H1 (cell line): ENCODE data around the gene SPN.
A peak's percentile ranks its signal among the peaks of the same experiment; 100 is the strongest.
"Not testable (repeated sequence)": the region's sequence is repeated elsewhere in the genome, so short reads cannot be mapped to it uniquely, and the experiment has no call there.

Experiments used
- CBX5 ChIP-seq: fragments of 300-800, 300-1000 bp; sonication (generic); IDR thresholded peaks from 2 replicates; pipeline ENCODE4 v1.7.1; 2016; ENCODE audit warnings: antibody characterized with exemption, low read length, low read depth
- CREB1 ChIP-seq: IDR thresholded peaks from 2 replicates; pipeline ENCODE4 v1.6.1; 2012; ENCODE audit warnings: inconsistent platforms
- CTCF ChIP-seq, 3 experiments: IDR thresholded peaks; 1 replicate in 2 of 3; 2 replicates in 1 of 3; pipeline versions ENCODE4 v1.5.1 to v1.6.1; 2011; ENCODE audit warnings: low read length in 3 of 3, mild to moderate bottlenecking in 3 of 3, inconsistent platforms in 2 of 3, low read depth in 1 of 3, moderate library complexity in 1 of 3; ENCODE audit not compliant: insufficient read depth in 1 of 3; ENCODE audit errors: control extremely low read depth in 1 of 3
- E2F6 ChIP-seq: IDR thresholded peaks from 2 replicates; pipeline ENCODE4 v1.6.1; 2012; ENCODE audit warnings: inconsistent platforms
- HDAC2 ChIP-seq, 2 experiments: fragments of 300-600 bp in 1 of 2; sonication (generic) in 1 of 2; IDR thresholded peaks; 2 replicates each; pipeline ENCODE4 v1.6.1; 2011 to 2012; ENCODE audit warnings: low read depth in 2 of 2, low read length in 2 of 2, mild to moderate bottlenecking in 2 of 2, moderate library complexity in 2 of 2, borderline replicate concordance in 1 of 2, inconsistent platforms in 1 of 2
- KDM1A ChIP-seq: fragments of 200-600, 300-600 bp; sonication (generic); IDR thresholded peaks from 2 replicates; pipeline ENCODE4 v1.7.1; 2016; ENCODE audit warnings: mild to moderate bottlenecking, low read length, borderline replicate concordance
- PHF8 ChIP-seq: fragments of 200-600 bp; sonication (generic); conservative IDR thresholded peaks from 2 replicates; pipeline ENCODE4 v1.7.1; 2012; ENCODE audit warnings: low read depth, mild to moderate bottlenecking, inconsistent platforms, low read length, moderate library complexity
- RNF2 ChIP-seq: fragments of 200-900, 300-1000 bp; sonication (generic); IDR thresholded peaks from 2 replicates; pipeline ENCODE4 v1.7.1; 2016; ENCODE audit warnings: borderline replicate concordance, low read depth, mild to moderate bottlenecking, antibody characterized with exemption, low read length; ENCODE audit not compliant: poor library complexity, severe bottlenecking; ENCODE audit errors: missing control alignments
- SP2 ChIP-seq: IDR thresholded peaks from 2 replicates; pipeline ENCODE4 v1.6.1; 2012; ENCODE audit warnings: mild to moderate bottlenecking, low read length, inconsistent platforms
- TAF1 ChIP-seq: IDR thresholded peaks from 2 replicates; pipeline ENCODE4 v1.6.1; 2011; ENCODE audit warnings: mild to moderate bottlenecking, low read depth, low read length
- TF ChIP-seq, protein P1 (sequence below): IDR thresholded peaks from 2 replicates; pipeline ENCODE4 v1.6.1; 2012; ENCODE audit warnings: inconsistent platforms

- TF ChIP-seq CREB1; RNF2; E2F6; SP2; CBX5; TAF1; PHF8; HDAC2 (IDR thresholded peaks at IDR 0.05; ENCODE audit: borderline replicate concordance in 1 of 2, low read depth in 2 of 2, low read length in 2 of 2); CTCF (IDR thresholded peaks at IDR 0.05; ENCODE audit: control extremely low read depth in 1 of 3, insufficient read depth in 1 of 3, low read depth in 1 of 3, low read length in 3 of 3): not testable (repeated sequence)
- TF ChIP-seq KDM1A: peak; percentile 63; the same call in 1 of the 2 replicates
- TF ChIP-seq, protein P1, sequence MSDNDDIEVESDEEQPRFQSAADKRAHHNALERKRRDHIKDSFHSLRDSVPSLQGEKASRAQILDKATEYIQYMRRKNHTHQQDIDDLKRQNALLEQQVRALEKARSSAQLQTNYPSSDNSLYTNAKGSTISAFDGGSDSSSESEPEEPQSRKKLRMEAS: not testable (repeated sequence)
Measured at GRCh38 chr16:29689490-29690351, 26.7 kb downstream of the SPN start.
